Kidney glomerular epithelial cell (primary cell): Measurements from ENCODE around the gene USH2A.
"Not testable (repeated sequence)": the region's sequence is repeated elsewhere in the genome, so short reads cannot be mapped to it uniquely, and the experiment has no call there.

ENCODE experiments used
- DNase-seq: peaks from one replicate; lab custom pipeline; 2025; lab: John Stamatoyannopoulos, UW

Gene USH2A

GRCh38 chr1:216047811-216048572, 375.3 kb downstream of the USH2A start:
- no peak for DNase-seq

DNA sequence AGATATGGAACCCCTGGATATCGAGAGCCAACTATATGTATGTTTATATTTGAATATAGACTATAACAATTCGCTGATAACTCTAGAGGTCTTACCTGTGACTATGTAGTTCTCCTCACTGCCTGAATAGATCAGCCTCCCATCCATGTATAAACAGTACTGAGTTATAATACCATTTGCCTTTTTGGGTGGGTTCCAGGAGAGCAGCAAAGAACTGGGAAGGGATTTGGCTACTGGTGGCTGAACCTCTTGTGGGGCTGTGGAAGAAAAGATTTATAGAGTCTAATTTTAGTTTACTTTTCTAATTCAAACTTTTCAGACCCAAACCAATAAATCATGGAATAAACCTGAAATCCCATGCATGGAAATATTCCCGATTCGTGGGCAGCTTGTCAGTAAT, 376.9 kb downstream of the USH2A start:
- DNase-seq: no peak

GRCh38 chr1:216045400-216045799, 377.8 kb downstream of the USH2A start:
- DNase-seq: peak; percentile 90

GRCh38 chr1:216044538-216044937, 378.7 kb downstream of the USH2A start:
- DNase-seq: no peak

DNA sequence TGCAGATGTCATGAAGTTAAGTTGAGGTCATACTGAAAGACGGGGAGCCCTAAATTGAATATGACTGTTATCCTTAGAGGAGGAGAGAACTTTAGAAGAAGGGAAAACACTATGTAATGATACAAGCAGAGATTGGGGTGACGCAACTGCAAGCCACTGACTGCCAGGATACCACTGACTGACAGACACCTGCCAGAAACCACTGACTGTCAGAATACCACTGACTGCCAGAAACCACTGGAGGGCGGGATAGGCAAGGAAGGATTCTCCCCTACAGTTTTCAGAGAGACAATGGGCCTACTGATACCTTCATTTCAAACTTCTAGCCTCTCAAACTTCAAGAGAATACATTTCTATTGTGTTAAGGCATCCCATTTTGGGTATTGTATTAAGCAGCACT, 388.7 kb downstream of the USH2A start:
- DNase-seq: peak; percentile 21

DNA sequence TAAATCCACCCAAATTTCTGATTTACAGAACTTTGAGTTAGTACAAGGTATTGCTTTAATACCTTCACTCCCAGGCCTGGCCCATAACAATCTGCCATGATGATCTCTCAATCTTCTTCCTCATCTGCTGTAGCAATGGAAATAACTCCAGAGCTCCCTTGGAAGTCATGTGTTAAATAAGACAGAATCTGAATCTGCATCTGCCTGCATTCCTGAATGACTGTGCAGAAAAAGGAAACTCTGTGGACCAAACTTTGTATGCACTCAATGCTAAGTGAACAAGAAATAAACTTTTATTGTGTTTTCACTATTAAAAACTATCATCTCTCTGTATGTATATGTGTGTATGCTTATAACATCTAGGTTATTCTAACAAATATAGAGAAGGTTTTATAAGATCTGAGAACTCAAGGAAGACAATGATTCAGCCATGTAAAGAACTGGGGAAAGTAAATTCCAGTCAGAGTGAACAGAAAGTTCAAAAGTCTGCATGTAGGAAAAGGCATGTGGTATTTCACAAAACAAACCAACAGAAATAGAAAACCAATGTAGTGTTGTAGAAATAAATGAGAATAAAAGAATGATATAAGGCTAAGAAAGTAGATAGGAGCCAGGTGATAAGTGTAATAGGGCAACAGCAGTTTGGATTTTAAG, 390.2 kb downstream of the USH2A start:
- DNase-seq: no peak

GRCh38 chr1:216032284-216032683, 391.0 kb downstream of the USH2A start:
- peak; percentile 35 for DNase-seq

DNA sequence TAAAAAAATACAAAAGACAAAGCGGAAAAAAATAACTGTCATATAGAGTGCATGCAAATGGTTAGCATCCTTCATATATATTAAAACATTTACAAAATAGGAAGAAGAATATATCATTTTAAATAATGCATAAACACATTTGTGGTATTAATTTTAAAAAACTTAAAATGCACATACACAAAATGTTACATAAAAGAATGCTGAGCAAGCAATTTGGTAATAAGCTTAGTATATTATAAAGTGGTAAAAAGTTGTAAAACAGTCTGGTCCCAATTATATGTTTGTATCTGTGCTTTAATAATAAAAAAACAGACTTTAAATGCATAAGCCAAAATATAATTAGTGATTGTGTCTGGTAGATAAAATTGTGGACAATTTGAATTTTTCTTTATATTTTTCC, 394.6 kb downstream of the USH2A start:
- DNase-seq: no peak

DNA sequence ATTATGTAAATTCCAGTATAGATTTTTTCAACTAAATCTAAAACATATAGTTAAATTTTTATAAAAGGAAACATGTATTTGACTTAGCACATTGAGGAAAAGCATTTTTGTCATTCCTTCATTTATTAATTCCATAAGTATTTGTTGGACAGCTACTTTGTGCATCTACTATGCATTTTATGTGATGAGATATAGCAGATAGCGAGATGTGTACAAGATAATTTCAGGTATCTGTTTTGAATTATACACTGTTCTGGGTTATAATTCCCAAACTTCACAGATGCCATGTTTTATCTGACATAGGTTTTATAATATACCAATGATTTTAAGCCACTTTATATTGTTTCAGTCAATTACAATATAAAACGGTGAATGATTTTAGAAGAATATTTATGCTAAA, 398.7 kb downstream of the USH2A start:
- DNase-seq: no peak

GRCh38 chr1:216020743-216021345, 402.4 kb downstream of the USH2A start:
- peak; percentile 25 for DNase-seq

DNA sequence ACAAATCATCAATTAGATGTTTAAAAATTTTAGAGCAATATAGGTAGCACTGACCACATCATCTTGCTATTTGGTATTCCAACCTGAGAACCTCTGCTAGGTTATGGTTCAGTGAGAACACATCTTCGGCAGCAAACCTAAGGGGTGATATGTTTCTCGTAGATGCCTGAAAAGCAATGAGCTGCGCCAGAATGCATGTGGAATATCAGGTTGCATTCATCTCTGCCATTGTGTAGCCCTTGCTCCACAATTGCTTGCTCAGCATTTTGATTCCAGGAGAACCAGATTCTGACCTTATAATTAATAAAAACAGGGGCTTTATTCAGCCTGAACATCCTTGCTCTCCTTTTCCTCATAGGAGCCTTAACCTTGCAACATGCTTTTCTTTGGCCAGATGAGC, 408.1 kb downstream of the USH2A start:
- peak; percentile 56 for DNase-seq

- DNase-seq: peak; percentile 63
These were observed 409.2 kb downstream of the USH2A start for GRCh38 chr1:216014086-216014485.

GRCh38 chr1:216009456-216009855, 413.8 kb downstream of the USH2A start:
- DNase-seq: not testable (repeated sequence)

DNA sequence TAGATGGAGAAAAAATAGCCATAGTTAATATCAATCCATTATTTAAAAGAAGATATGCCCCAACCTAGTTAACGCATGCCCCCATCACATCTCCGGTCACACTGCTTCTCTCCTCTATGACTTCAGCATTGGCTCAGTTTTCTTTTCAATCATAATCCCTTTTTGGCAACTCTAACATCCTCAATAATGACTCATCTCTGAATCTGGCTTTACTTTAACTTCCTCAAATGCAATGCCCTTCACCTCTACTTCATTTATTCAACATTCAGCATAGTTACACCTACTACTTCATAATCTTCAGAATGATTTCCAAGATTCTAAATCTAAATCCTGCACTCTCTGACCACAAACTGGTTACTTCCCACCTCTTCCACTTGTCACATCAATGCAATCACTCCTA, 417.3 kb downstream of the USH2A start:
- no peak for DNase-seq

- peak; percentile 45 for DNase-seq
These were observed 430.6 kb downstream of the USH2A start for GRCh38 chr1:215992620-215993019.

DNA sequence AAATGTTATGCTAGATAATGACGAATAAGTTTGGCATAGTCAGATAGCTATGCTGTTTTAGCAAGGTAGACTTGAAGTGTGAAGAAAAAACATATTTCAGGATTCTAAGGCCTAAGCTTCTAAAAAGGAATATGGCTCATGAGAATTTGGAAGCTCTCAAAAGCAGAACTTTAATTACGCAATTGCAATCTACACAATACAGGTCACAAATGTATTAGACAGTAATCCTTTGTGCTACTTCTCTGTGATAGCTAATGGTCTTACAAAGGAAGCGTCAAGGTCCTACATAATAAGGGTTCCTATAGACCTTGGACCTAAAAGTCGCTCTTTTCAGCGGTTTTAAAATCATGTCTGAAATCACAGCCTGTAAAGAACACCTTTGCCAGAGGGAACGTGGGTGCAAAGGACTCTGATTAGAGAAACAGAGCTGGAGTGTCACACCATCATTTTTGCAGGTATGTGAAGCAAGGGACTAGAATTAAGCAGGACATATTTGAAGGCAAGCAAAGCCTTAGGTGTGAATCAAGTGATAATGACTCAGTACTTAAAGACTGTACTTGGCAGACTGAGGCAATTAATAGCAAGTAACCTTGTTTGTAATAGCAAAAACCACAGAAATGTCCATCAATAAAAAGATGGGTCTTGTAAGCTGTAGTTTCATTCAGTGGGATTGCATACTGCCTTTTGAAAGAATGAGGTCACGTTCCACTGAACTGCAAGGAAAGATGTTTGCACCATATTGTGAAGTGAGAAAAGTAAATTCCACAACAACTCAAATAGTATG, 436.0 kb downstream of the USH2A start:
- DNase-seq: peak; percentile 24

DNA sequence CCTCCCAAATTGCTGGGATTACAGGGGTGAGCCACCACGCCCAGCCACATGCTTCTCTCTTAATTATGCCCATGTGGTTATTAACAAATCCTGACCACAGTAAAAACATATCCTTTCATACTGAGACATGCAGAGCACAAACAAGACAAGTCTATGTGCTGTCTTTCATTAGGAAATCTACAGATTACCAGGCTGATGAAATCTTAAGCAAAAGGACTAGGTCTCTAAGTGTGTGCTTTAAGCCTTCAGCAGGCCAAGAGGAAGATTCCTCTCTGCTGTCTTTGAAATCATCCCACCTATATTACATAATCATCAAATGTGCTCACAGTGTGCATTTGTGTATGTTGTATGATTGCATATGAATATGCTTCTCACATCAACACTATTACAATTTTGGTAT, 436.8 kb downstream of the USH2A start:
- no peak for DNase-seq

GRCh38 chr1:215983680-215984079, 439.6 kb downstream of the USH2A start:
- DNase-seq: no peak

DNA sequence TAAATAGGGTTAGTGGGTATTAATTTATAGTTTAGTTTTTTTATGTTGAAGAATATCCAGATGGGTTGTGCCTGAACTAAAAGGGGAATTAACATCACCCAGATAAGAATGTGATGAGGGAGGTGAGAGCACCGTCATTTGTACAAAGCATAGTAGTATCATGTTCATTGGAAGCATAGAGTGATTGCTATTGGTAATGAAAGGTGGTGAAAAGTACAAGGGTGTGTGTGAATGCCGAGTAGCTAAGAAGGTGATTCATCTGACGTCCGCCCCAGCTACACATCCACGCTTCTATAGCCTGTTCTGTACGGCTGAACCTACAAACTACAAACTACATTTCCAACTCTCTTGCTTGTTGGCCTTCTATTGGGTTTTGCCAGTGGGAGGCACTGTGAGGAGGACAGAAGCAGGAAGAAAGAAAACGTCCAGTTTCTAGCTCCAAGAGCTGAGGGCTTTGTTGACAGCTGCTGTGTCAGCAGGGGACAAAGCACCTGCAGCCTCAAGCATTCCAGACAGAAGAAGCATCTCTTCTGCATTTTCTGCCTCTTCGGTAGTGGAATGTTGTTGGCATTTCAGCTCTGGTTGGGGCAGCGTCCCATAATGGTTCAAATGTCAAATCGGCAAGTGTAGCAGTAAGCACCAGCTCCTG, 451.3 kb downstream of the USH2A start:
- DNase-seq: no peak

- DNase-seq: no peak
These were observed 452.8 kb downstream of the USH2A start for GRCh38 chr1:215970406-215970805.

DNA sequence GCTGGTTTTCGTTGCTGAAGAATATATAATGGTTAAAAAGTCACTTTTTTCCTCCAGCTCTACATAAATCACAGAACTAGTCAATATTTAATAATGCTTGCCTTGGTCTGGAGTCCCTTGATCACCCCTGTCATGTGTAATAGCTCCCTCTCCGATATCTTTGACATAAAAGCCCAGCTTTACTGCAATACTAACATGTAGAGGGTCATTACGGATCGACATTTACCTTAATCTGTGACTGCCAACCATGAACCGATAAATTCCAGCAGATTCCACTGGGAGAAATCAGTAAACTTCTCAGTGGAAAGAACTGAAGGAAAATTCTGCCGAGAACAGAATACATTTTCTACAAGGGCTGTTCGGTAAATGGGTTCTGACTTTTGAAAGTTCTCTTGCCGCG, 459.6 kb downstream of the USH2A start:
- no peak for DNase-seq

GRCh38 chr1:215963040-215963439, 460.2 kb downstream of the USH2A start:
- no peak for DNase-seq
